Epithelial cell of esophagus (primary cell): Measurements from ENCODE around the gene DHFR2.

Experiments used
- DNase-seq: peaks from one replicate; pipeline ENCODE4 v3.0.0; 2010; ENCODE audit warnings: low read depth
- H3K4me3 ChIP-seq: 2 replicates; pipeline ENCODE4 v1.5.1; 2011; ENCODE audit warnings: mild to moderate bottlenecking, low read length, control low read depth
- CTCF ChIP-seq: IDR thresholded peaks from 2 replicates; pipeline ENCODE4 v1.5.1; 2011; ENCODE audit warnings: low read depth, mild to moderate bottlenecking, low read length, control low read depth, inconsistent platforms; ENCODE audit not compliant: insufficient read depth; ENCODE audit errors: missing control alignments

DHFR2 gene

GRCh38 chr3:94095111-94095510, 32.4 kb upstream of the DHFR2 start:
- no peak overlapping the region for H3K4me3 ChIP-seq
- DNase-seq = no peak
- no peak for TF ChIP-seq CTCF

GRCh38 chr3:94093151-94093550, 30.4 kb upstream of the DHFR2 start:
- no peak for TF ChIP-seq CTCF
- H3K4me3 ChIP-seq = no peak overlapping the region
- no peak for DNase-seq

- DNase-seq = no peak
- H3K4me3 ChIP-seq = no peak overlapping the region
- TF ChIP-seq CTCF = no peak
These were observed 29.4 kb upstream of the DHFR2 start for GRCh38 chr3:94092086-94092485.

GRCh38 chr3:94089126-94089525, 26.4 kb upstream of the DHFR2 start:
- DNase-seq = no peak
- no peak for TF ChIP-seq CTCF
- H3K4me3 ChIP-seq = no peak overlapping the region

GRCh38 chr3:94083261-94083660, 20.5 kb upstream of the DHFR2 start:
- no peak for TF ChIP-seq CTCF
- no peak for DNase-seq

GRCh38 chr3:94082391-94082937, 19.7 kb upstream of the DHFR2 start:
- no peak for DNase-seq

More at GRCh38 chr3:94083261-94083660, 20.5 kb upstream of the DHFR2 start:
- no peak overlapping the region for H3K4me3 ChIP-seq

More at GRCh38 chr3:94082391-94082937, 19.7 kb upstream of the DHFR2 start:
- no peak for TF ChIP-seq CTCF
- H3K4me3 ChIP-seq = no peak overlapping the region
